Hematopoietic multipotent progenitor cell treated with erythropoietin and hydrocortisone succinate and interleukin-3 and kit ligand, for 8 days (in vitro differentiated cells): ENCODE data around the gene CTBP2.

Experiments
- DNase-seq: peaks from one replicate; pipeline ENCODE4 v3.0.0-alpha.2; 2015

Gene CTBP2

GRCh38 chr10:125141860-125142484 lies 18.4 kb downstream of the CTBP2 start:
- peak; percentile 56 for DNase-seq

DNA sequence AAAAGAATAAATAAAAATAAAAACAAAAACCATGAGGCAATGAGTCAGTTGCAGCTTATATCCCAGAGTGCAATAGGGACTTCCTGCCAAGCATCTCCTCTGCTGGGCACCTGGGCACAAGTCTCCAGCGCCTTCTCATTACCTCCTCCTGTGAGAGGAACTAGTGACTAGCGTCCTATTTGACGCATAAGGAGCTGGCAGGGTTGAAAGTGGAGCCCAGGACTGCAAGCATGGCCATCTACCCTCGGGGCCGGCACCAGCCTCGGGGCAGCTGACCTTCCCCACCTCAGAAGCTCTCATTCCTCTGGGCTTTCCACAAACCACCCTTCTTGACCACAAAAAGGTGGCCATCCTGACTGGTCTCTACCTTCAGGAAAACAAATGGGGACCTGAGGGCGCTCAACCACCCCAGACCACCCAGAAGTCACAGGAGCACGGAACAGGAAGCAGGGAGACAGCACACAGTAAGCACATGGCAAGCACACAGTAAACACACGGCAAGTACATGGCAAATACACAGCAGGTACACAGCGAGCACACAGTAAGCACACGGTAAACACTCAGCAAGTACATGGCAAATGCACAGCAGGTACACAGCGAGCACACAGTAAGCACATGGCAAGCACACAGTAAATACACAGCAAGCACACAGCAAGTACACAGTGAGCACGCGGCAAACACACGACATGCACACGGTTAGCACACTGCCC lies 19.1 kb downstream of the CTBP2 start:
- no peak for DNase-seq

DNA sequence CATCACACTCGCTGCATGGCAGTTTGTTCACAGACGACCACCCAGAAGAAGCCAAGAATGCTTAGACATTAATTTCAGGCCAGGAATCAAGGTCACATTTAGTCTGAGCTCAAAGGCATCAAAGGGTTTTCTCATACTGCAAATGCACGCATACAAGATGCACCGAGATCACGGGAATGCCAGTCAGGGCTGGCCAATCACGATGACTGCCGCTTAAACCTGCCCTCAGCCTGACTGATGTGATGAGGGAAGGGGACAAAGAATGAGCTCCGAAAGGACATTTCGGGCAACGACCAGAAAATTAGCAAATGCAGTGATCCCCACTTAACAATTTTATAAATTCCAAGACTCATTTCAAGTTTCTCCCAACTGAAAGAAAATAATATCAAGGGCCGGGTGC lies 20.2 kb downstream of the CTBP2 start:
- no peak for DNase-seq

- no peak for DNase-seq
These were observed 22.5 kb downstream of the CTBP2 start for GRCh38 chr10:125137601-125138438.

DNA sequence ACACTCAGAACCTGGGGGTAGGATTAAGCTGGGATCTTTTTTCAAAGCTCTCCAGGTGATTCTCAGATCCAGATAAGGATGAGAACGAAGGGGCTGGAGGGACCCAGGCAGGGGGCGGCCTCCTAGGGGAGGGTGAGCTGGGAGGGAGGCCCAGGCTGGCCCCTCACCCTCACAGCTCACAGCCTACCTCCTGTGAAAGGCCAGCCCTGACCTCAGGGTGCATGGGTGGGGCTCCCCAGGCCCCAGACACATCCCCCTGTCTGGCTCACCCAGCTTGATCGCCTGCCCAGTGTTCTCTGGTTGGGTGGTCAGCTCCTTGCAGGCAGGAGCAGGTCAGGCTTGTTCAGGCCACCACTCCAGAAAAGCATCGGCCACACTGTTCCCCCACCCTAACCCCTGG lies 24.3 kb downstream of the CTBP2 start:
- DNase-seq, result no peak

- no peak for DNase-seq
These were observed 24.7 kb downstream of the CTBP2 start for GRCh38 chr10:125135771-125136035.

DNA sequence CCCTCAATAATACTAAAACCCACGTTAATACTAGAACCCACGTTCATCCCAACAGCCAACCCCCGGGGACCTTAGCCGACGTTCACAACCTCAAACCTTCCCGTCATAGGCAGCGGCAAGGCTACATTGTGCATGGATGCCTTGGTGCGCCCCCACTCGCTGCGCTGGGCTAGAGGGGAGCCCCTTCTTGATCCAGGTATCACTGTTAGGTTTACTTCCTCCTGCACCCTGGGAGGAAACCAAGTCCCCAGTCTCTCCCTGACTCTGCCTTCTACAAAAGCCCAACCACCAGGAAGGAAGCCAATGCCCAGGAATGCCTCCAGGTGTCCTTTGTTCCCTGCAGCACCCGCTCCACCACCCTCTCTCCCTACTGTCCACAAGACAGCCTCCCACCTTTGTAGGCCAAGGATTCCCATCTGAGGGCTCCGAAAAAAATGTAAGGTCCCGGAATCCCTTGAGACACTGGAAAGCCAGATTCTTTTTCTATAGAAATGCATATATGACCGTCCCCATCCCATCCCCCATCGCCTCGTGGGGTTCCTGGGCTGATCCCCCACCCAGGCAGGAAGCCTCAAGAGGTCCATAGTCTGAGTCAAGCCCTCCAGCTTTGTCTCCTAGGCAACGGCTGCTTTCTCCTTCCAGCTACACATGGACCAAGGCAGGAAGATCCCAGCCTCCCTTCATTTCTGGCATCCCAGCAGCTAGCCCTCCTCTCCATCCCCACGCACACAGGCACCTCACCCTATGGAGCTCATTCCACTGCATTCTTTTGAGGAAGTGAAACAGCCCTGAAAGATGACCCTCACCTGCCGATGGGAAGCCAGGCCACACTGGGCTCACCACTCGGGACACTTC lies 25.2 kb downstream of the CTBP2 start:
- DNase-seq, result no peak

GRCh38 chr10:125134483-125134848 lies 25.9 kb downstream of the CTBP2 start:
- DNase-seq, result no peak

DNA sequence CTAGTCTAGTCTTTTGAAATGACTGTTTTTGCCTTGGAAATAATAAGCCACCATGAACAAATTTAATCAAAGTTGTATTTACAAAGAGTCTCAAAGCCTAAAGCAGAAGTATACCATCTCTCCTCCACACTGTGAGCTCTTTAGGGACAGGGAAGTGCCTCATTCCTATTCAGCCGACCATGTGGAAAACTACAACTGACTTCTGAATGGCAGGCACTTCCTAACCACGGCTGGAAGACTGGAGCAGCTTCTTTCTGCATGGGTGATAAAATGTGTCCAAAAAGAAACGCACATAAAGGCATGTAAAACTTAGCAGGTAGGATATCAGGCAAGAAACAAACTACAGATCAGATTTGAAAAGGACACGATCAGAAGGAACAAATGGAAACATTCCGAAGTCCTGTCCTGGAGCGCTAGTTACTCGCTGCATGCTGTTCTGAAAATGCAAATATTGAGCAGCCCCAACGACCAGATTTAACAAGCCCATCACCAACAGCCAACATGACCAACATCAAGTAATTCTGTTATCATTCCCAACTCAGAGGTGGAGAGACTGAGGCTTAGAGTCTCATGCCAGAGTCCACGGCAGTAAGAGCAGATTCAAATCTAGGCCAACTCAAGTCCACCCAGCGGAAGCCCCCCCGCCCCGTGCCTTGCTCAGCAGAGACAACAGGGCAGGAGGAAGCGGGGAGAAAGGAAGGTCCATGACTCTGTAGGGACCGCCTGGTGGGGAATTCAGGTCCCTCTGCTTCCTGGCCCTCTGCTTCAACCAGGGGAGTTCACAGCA lies 26.5 kb downstream of the CTBP2 start:
- DNase-seq, result no peak

DNA sequence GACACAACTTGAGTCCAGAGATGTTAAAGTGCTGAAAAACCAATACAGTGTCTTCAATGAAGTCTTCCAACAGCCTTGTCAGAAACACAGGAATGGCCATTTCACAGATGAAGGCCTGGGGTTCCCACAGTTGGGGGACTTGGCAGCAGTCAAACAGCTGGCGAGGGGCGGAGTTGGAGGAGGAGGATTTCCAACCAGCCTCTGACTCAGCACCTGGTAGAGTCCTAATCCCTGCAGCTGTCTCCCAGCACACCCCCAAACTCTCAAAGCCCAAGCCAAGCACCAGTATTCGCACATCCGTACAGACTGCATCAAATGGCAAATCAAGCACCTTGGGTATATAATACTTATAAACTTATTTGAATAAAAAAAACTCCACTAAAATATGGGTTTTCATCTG lies 28.0 kb downstream of the CTBP2 start:
- DNase-seq, result no peak

DNA sequence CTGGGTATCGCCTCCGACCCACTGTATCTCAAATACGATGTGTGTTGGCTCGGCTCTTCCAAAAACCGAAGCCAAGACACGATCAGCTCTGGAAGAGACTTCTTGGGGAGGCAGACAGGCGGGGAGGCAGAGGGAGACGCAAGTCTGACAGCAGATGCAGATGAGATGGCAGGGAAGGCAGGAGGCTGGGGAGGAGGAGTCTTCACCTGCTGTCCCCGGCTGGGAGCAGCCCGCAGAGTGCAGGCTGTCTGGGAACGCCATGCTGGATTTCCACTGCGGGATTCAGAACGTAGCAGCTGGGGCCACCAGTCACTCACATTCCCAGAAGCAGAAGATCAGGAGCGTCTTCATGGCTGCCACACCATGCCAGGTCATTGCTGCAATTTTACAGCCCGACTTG lies 29.4 kb downstream of the CTBP2 start:
- DNase-seq, result no peak

- no peak for DNase-seq
These were observed 30.1 kb downstream of the CTBP2 start for GRCh38 chr10:125130260-125130659.

DNA sequence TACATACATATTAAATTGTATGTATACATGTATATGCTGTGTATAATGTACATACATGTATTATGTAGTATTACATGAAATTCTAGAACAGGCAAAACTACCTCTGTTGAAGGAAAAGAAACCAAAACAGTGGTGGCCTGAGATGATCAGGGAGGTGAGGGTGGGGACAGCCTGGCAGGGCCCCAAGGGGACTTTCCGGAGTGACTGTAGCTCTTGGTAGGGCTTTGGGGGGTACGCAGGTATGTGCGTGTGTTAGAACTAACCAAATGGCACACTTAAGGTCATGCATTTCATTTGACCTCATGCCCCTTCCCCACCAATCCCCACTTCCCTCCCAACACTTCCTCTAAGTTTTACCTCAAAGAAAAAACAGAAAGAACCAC lies 31.3 kb downstream of the CTBP2 start:
- no peak for DNase-seq

DNA sequence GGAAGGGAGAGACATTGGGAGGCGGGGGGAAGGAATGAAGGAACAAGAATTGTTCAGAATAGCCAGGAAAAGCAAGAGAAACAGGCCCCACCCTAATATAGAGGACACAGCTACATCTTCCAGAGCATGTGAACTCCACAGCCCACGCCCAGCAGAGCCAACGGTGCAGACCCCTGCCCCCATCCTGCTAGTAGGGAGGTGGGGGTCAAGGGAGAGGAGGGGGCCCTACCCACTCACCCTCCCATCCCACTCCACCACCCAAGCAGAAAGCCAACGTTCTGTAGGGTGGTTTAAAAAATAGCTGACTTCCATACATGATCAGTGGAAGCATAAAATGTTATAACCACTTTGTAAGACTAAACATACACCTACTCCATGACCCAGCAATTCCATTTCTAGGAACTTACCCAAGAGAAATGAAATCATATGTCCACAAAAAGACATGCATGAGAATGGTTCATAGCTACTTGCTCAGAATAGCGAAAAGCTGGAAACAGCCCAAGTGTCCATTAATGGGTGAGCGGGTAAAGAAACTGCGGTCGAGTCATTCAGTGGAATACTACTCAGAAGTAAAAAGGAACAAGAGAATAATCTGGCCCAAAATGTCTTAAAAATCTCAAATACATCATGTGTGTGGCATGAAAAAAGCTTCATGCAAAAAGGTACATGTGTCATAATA lies 31.8 kb downstream of the CTBP2 start:
- DNase-seq, result no peak

DNA sequence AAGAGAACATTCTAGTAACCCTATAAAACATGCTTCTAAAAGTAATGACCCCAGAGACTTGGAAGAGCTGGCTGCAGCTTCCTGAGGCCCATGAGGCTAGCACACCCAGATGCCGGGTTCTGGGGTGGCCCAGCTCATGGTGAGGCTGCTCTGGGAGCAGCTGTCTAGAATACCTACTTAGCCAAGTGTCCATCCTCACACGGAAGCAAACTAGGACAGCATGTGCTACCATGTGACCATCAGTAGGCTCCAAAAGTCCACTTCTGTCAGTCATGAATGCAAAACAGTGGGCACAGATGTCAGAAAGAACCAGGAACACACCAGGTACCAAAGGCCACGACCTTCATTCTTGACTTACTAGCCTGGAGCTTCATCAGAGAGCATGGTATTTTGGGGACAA lies 32.4 kb downstream of the CTBP2 start:
- no peak for DNase-seq

DNA sequence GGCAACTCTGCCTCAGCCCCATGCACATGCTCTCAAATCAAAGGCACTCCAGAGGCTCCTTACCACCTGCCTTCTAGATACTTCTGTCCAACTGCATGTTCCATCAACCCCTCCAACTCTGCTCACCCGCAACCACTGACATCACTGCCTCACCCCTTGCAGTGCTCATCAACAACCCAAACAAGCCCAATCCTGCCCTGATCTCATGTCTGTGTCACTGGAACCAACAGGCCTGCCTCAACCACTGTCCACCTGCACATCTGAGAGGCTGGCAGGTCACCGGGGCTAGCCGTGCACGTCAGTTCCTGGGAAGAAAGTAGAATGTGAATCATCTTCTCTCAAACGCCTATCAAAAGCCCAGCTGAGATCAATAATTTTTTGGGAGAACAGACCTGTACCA lies 33.3 kb downstream of the CTBP2 start:
- DNase-seq, result no peak

DNA sequence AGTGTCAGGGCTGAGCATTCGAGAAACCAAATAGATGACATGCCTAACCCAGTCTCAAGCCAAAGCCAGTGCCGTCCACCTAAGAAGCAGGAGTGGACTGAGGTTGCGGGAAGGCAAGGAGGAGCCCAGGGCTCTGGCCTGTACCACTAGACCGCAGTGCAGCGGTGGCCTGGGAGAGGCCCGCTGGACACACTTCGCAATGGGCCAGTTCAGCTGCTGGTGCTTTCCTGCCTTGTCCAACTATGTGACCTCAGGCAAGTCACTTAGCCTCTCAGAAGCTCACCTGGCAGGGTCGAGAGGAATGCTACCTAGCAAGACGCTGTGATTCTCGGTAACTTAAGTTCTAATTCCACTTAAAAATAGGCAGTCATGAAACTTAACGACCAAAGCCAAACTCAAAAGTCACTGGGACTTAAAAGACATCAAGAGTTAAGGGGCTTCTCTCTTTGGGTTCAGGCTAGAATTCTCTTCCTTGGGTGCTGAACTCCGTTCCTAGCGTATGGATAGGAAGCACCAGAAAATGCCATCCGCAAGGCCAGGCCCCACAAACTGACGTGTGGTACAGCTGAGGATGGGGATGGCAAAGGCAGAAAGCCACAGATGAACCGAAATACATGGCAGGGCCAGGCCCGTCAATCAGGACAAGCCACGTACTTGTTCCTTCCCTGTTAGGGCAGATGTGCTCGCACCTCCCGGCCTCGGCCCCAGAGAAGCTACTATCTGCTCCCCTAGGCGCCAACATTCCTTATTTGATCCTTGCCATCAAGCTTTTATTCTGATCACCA lies 34.2 kb downstream of the CTBP2 start:
- DNase-seq, result no peak

DNA sequence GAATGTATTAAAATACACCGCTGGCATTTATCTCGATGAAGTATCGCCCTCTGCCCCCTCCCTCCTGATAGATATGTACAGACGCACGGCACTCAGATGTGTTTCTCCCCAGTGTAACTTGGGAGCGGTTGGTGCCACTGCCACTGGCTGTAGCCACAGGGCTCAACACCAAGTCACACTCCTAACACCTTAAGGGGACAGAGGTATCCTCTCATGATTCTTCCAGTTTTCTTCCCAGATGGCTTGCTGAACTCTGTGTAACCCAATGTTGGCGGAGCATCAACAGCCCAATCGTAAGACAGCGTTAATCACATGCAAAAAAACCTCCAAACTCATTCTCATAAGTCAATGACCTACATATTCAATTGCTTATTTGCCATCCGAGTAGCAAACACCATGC lies 35.5 kb downstream of the CTBP2 start:
- DNase-seq, result no peak

DNA sequence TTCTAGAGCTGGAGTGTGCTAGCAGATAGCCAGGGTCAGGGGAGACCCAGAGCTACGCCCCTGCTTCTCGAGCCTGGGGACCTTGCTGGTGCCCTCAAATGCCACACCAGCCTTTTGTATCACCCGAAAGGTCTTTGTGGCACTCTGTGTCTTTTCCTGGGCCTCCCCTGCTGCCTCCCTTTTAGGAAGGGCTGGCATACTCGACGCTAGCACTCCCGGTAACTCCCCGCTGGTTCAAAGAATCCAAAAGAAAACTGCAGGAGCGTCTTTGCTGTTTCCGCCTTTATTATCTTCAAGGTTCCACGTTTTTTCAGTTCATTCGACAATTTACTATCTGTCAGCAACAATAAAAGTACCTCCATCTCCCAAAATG lies 36.3 kb downstream of the CTBP2 start:
- no peak for DNase-seq

DNA sequence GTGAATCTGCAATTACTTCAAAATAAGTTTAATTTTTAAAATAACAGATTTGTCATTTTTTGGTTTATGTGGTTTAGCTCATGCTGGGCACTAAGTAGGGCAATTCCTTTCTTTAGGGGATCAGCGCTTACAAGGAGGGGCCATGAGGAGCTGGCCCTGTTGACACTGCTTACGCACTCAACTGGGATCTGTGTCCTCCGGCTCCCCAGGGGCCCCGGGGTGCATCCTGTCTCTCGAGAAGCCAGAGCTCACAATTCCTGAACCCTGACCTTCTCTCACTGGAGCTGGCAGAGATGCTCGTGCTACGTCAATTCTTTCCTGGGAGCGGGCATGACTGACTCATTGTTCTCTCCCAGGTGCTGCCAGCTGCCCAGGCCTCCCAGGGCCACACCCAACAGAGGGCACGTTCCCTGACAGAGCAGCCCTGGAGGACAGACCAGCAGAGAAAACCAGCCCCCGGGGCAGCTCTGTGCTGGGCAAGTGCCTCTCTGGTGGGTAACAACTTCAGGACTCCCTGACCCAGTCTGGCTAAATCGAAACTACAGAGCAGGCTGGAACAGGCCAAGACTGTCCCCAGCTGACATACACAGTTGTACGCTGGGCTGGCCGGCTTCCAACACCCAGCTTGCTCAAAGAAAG lies 36.8 kb downstream of the CTBP2 start:
- peak; percentile 35 for DNase-seq

DNA sequence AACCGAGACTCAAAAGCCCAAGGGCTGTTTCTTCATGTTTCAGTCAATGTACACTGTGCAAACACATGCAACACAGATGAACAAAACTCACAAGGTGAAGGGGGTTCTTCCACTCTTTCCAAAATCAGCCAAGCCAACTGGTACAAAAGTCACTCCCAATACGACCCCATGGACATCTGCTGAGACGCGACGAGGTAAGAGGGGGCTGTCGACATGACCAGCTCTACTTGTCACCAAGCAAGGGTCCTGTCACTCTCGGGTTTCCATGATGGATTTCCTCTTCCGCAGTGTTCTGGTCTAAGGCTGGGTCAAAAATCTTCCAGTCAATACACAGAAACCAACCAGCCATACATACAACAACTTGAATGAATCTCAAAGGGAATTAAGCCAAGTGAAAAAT lies 37.8 kb downstream of the CTBP2 start:
- DNase-seq, result no peak
